Thyroid gland (tissue), 4 donors: ENCODE results near the gene HCN2. TPM values are rescaled to one million over a fixed set of nuclear protein-coding genes. Genes with fewer than 3 reads are reported as not detected.
A peak's percentile ranks its signal among the peaks of the same experiment; 100 is the strongest.

Experiments
- DNase-seq, 2 donors: peaks; one replicate each; pipeline ENCODE4 v3.0.0-alpha.2; 2019
- H3K27ac ChIP-seq, 3 donors: fragments of 200-600 bp; sonication (generic); 1 replicate in 2 of 3; 2 replicates in 1 of 3; pipeline ENCODE4 v1.5.1; 2016 to 2019; ENCODE audit warnings: mild to moderate bottlenecking in 1 of 3, moderate library complexity in 1 of 3
- H3K27me3 ChIP-seq: fragments of 200-600 bp; sonication (generic); one replicate; pipeline ENCODE4 v1.5.1; 2019
- H3K36me3 ChIP-seq, 2 donors: fragments of 200-600 bp; sonication (generic); one replicate each; pipeline ENCODE4 v1.5.1; 2016 to 2019
- H3K4me1 ChIP-seq, 2 donors: fragments of 200-600 bp; sonication (generic); one replicate each; pipeline ENCODE4 v1.5.1; 2017 to 2019
- H3K4me3 ChIP-seq, 3 donors: fragments of 200-600 bp; sonication (generic); replicated peaks in 1 of 3; 1 replicate in 2 of 3; 2 replicates in 1 of 3; pipeline ENCODE4 v1.5.1; 2016; ENCODE audit warnings: mild to moderate bottlenecking in 1 of 3
- H3K9me3 ChIP-seq: fragments of 200-600 bp; sonication (generic); one replicate; pipeline ENCODE4 v1.5.1; 2017
- POLR2A ChIP-seq, 2 donors: fragments of 450-650 bp; IDR thresholded peaks; one replicate each; pipeline ENCODE4 v1.6.1; 2017; ENCODE audit warnings: antibody characterized with exemption in 2 of 2, mild to moderate bottlenecking in 2 of 2, moderate library complexity in 1 of 2
- WGBS, 2 donors: methylation state at CpG; one replicate each; pipeline ENCODE4 v1.1.5; 2017; 5-methylcytosine and 5-hydroxymethylcytosine counted together
- intact Hi-C: fragments of 100-400 bp; cut with DNase I; formaldehyde crosslinking; loops from one replicate; pipeline ENCODE4 v1.15.1; 2023
- total RNA-seq, 4 donors: library from RNA; depleted of rRNA; stranded (reverse); fragments of >200 nt; gene quantifications; one replicate each; pipeline ENCODE4 v1.2.3, GENCODE V29; 2016
- TF ChIP-seq, protein P1 (sequence below), 6 experiments: fragments of 200-600 bp in 3 of 6; fragments of 450-650 bp in 3 of 6; sonication (generic) in 3 of 6; IDR thresholded peaks; one replicate each; pipeline ENCODE4 v1.5.1; 2016 to 2019; ENCODE audit warnings: antibody characterized with exemption in 6 of 6, mild to moderate bottlenecking in 2 of 6, inconsistent platforms in 1 of 6, moderate library complexity in 1 of 6

Gene HCN2
- total RNA-seq, 4 donors from 2014 or later: not detected

DNA sequence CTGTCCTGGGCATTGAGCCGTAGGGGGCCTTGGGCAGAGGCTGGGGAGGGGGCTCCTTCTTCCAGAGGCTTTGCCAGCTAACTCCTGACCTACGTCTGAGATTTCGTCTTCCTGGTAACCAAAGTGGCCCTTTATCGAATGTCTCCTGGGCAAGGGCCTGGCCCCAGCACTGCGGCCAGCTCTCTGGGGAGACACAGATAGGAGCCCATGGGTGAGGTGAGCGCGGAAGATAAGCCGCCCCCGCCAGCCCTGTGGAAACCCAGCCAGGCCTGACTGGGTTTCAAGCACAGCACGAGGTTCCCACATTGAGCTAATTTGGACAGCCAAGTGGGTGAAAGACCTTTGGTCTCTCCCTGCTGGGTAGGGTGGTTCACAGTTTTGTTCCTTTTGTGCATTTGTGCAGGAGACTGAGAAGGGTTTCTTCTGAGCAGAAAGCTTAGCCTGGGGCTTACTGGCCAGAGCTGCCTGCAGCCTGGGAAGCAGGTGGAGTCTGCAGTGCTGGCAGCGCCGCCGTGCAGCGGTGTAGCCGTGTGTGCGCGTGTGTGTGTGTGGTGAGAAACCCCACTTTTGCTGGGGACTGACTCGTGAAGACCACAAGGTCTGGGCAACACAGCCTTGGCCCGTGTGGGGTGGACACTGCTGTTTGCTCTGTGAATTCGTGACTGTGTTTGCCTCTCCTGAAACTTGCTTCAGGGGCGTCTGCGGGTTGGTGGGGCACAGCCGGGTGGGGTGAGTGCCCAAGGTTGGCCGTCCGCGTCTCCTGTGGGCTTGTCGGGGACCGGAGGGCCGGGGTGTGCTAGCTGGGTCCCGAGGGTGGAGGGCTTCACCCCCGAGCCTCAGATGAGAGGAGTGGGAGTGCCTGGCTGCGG is 14.8 kb upstream of the HCN2 start:
- intact Hi-C loops: no loop called here

DNA sequence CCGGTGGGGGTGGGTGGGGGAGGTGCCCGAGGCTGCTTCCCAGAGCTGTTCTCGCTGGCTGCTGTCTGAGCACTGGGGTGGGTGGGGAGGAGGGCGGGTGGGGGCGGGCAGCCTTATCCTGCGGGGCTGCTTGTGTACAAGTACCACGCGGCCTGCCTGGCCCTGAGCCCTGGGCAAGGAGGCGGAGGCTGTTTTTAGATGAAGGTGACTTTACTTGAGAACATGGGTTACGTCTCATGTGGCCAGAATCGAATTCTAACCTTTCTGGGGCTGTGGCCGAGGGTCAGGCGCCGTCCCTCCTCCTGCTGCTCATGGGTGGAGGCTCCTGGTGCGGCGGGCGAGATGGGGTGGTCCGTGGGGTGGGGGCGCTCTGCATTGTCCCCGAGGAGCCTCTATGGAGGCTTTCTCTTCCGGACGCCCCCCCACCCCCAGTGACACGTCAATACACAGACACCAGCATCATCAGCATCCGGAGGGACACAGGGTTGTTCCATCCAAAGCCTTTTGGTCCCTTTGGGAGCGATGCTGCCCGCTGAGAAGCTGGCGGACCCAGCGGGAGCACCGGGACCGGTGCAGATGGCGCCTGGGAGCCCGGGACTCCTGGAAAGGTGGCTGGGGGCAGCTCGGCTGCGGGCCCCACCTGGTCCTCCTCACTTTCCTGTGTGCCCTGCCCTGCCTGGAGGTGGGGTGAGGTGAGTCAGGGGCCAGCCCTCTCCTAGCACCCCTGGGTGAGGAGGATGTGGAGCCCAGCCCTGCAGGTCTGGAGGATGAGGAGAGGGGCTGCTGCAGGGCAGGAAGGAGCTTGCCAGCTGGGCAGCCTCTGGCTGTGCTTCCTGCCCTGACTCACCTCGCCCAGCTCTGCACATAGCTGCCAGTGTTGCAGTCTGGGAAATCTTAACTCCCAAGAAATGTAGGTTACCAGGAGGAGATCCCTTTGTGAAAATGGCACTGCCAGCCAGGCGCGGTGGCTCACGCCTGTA is 13.9 kb upstream of the HCN2 start:
- TF ChIP-seq POLR2A (IDR thresholded peaks at IDR 0.05): no peak
- TF ChIP-seq, protein P1, sequence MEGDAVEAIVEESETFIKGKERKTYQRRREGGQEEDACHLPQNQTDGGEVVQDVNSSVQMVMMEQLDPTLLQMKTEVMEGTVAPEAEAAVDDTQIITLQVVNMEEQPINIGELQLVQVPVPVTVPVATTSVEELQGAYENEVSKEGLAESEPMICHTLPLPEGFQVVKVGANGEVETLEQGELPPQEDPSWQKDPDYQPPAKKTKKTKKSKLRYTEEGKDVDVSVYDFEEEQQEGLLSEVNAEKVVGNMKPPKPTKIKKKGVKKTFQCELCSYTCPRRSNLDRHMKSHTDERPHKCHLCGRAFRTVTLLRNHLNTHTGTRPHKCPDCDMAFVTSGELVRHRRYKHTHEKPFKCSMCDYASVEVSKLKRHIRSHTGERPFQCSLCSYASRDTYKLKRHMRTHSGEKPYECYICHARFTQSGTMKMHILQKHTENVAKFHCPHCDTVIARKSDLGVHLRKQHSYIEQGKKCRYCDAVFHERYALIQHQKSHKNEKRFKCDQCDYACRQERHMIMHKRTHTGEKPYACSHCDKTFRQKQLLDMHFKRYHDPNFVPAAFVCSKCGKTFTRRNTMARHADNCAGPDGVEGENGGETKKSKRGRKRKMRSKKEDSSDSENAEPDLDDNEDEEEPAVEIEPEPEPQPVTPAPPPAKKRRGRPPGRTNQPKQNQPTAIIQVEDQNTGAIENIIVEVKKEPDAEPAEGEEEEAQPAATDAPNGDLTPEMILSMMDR (IDR thresholded peaks at IDR 0.05): no peak
- no peaks in the 10 kb centered on the region for H3K9me3 ChIP-seq
- WGBS, 2 donors: 82 to 84% methylated on average over 5 to 19 of the region's 38 CpGs
- DNase-seq: peak; percentile 69 to 72
- H3K4me3 ChIP-seq: peak overlapping the region in 1 of 3 donors; percentile 24
- H3K27me3 ChIP-seq: no peaks in the 10 kb centered on the region
- peak overlapping the region in 2 of 3 donors; percentile 57 to 67 for H3K27ac ChIP-seq
- H3K4me1 ChIP-seq: peaks cover 32 to 42% of the 10 kb centered on the region in 2 donors
- H3K36me3 ChIP-seq: peaks cover 5 to 14% of the 10 kb centered on the region in 2 donors
- intact Hi-C loops: no loop called here

More for the DNA sequence above, 14.8 kb upstream of the HCN2 start:
- WGBS, 2 donors: 22% methylated on average over 22 to 31 of the region's 32 CpGs
- Histone ChIP-seq H3K4me3 (peak overlapping the region in 1 of 3 donors; percentile 24), H3K4me1 (peaks cover 32 to 42% of the 10 kb centered on the region in 2 donors), H3K9me3 (no peaks in the 10 kb centered on the region), H3K27ac (peak overlapping the region; percentile 3 to 67 (median 57)), H3K27me3 (no peaks in the 10 kb centered on the region), H3K36me3 (peaks cover 0 to 9% of the 10 kb centered on the region in 2 donors)
- peak; percentile 71 to 75 for DNase-seq
- TF ChIP-seq, protein P1 (IDR thresholded peaks at IDR 0.05): no peak
- peak in 1 of 2 donors; percentile 6 for TF ChIP-seq POLR2A (IDR thresholded peaks at IDR 0.05)

DNA sequence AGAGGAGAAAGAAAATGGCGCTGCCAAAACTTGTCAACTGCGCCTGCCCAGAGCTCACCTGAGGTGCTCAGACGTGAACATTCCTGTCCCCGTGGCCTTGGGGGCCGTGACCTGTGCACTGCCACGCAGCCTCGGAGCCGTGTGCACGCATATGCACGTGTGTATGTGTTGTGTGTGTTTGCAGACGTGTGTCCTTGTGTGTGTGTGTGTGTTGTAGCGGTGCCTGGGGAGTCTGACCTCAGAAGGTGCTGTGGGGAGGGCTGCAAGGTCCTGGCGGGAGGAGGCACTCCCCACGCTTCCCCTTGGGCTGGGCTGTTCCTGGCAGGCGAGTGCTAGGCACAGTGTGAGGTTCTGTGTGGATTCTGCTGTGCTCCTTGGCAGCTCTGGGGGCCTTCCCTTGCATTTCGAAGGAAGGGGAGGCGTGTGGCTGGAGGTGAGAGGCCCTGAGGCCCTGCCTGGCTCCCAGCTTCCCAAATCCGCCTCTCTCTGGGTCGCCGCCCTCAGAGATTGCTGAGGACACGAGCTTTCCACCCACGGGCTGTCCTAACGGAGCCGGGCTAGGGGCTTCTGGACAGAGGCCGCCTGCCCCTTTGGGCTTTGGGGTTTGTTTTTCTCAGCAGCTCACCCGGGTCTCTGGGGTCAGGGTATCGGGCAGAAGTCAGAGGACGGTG is 12.8 kb upstream of the HCN2 start:
- no peaks in the 10 kb centered on the region for H3K27me3 ChIP-seq
- no peak overlapping the region for H3K27ac ChIP-seq
- peaks cover 27 to 36% of the 10 kb centered on the region in 2 donors for H3K4me1 ChIP-seq
- DNase-seq: no peak
- no peaks in the 10 kb centered on the region for H3K9me3 ChIP-seq
- no peak for TF ChIP-seq POLR2A (IDR thresholded peaks at IDR 0.05)
- TF ChIP-seq, protein P1 (IDR thresholded peaks at IDR 0.05): no peak
- WGBS, 2 donors: 88 to 90% methylated on average over 20 to 24 of the region's 28 CpGs
- H3K36me3 ChIP-seq: peaks cover 13 to 22% of the 10 kb centered on the region in 2 donors
- H3K4me3 ChIP-seq: no peak overlapping the region
- intact Hi-C loops: no loop called here

DNA sequence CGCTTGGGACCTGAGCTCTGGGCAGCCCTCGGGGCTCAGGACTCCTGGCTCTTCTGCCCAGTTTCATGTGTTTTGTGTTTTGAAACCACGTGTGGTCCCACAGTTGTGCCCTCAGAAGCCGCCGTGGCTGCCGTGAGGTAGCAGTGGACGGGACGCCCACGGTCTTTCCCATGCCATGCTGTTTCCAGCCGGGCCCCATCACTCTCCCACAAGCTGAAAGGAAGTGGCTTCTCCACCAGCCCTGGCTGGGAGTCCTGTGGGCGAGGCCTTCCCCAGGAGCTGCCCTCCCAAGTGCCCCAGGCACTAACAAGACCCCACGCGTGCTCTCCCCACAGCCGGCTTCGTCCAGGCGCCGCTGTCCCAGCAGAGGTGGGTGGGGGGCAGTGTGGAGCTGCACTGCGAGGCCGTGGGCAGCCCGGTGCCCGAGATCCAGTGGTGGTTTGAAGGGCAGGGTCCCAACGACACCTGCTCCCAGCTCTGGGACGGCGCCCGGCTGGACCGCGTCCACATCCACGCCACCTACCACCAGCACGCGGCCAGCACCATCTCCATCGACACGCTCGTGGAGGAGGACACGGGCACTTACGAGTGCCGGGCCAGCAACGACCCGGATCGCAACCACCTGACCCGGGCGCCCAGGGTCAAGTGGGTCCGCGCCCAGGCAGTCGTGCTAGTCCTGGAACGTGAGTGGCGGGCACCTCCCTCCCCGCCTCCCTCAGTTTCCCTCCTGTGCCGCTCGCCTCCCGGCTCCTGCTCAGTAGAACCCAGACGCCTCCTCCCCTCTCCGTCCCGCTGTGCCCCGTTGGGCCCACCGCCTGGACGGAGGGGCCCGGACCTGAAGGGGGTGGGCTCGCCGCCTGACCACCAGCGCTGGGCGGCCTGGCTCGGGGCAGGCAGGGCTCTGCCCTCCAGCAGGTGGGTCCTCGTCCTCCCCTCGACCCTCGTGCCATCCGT is 12.0 kb upstream of the HCN2 start:
- H3K27ac ChIP-seq: no peak overlapping the region
- no peak for TF ChIP-seq POLR2A (IDR thresholded peaks at IDR 0.05)
- TF ChIP-seq, protein P1 (IDR thresholded peaks at IDR 0.05): no peak
- H3K36me3 ChIP-seq: peaks cover 20 to 29% of the 10 kb centered on the region in 2 donors
- no peak for DNase-seq
- H3K9me3 ChIP-seq: no peaks in the 10 kb centered on the region
- H3K4me3 ChIP-seq: no peak overlapping the region
- H3K4me1 ChIP-seq: peaks cover 27 to 36% of the 10 kb centered on the region in 2 donors
- WGBS, 2 donors: 91 to 93% methylated on average over 32 to 42 of the region's 66 CpGs
- intact Hi-C loops: no loop called here
- no peaks in the 10 kb centered on the region for H3K27me3 ChIP-seq
